ENCODE results near the gene GNAZ. TPM values are rescaled to one million over a fixed set of nuclear protein-coding genes. Genes with fewer than 3 reads are reported as not detected.

Gene GNAZ
- total and polyA plus RNA-seq, 2 of the 8 experiments (the other 6 are each of a cell fraction or from before 2014, with no cell fraction given): 6.6 to 9.6 TPM

DNA sequence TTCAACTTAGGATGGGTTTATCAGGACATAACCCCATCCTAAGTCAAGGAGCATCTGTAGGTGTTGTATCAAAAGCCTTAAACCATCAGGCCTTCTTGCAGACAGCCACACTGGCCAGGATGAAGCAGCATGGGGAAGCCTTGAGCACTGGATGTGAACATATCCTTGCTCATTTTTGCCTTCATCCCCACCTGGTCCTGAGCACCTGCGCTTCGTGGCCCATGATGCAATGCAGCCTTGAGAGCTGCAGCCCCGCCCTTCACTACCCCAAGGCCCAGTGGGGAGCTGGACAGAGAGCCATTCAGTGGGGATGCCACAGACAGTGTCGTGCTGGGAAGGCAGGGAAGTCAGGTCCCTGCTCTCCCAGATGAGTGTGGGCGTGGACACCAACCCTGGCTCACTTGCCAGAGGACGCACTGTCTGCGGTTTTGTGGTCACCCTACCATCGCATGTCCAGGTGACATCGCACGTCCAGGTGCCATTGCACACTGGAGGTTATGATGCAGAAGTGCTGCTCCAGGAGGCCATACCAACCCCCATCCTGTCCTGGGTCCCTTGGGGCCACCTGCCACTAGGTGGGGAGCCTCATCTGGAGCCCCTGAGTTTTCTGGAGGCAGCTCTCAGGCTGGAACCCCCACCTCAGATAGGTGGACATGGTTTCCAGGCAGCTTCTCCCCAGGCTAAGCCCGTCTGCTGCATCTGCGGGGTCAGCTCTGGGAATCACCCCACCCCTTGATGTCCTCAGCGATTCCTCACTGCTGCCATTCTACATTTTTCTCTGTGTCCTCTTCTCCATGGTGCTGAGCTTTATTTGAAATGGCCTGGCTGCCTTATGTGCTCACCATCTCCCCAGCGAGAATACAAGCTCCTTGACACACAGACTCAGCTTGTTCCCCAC, 14.4 kb downstream of the GNAZ start:
- H3K27me3 ChIP-seq (replicated peaks in 1 of 4; ENCODE audit: control insufficient read depth in 3 of 4, extremely low read depth in 1 of 4, insufficient read depth in 3 of 4, low read length in 3 of 4): no peaks in the 10 kb centered on the region; a peak in 3 of 7 replicates
- H3K4me1 ChIP-seq (replicated peaks in 1 of 4; ENCODE audit: control insufficient read depth in 3 of 4, insufficient read depth in 4 of 4, low read length in 3 of 4): peaks cover 2 to 11% (median 7%) of the 10 kb centered on the region in 4 experiments
- H3K4ac ChIP-seq (replicated peaks; ENCODE audit: insufficient read length, low read depth, low read length): no peak overlapping the region
- H3K9ac ChIP-seq (replicated peaks in 1 of 4; ENCODE audit: extremely low read depth in 1 of 4, low read depth in 3 of 4, low read length in 3 of 4): no peak overlapping the region
- H2BK120ac ChIP-seq (replicated peaks; ENCODE audit: low read depth, low read length): no peak overlapping the region
- no peak overlapping the region for H3K4me3 ChIP-seq (ENCODE audit: extremely low read depth in 1 of 4, insufficient read depth in 2 of 4, low read depth in 3 of 4, low read length in 4 of 4)
- H3K27ac ChIP-seq (ENCODE audit: low read depth, low read length): no peak overlapping the region
- 95% methylated on average over 13 of the region's 14 CpGs; no CpG with 5 or more reads in 1 of the 2 experiments for WGBS, 2 experiments (ENCODE audit: extremely low coverage in 1 of 2, insufficient coverage in 1 of 2, insufficient read length in 1 of 2, insufficient replicate concordance in 2 of 2, low coverage in 1 of 2, low lambda C conversion rate in 2 of 2, missing lambda C conversion rate in 1 of 2)
- H3K18ac ChIP-seq (ENCODE audit: extremely low read depth, low read length): no peak overlapping the region
- H3K23ac ChIP-seq (ENCODE audit: insufficient read length): no peak overlapping the region
- H3K36me3 ChIP-seq (ENCODE audit: control insufficient read depth in 2 of 4, insufficient read depth in 4 of 4, low read length in 3 of 4): no peaks in the 10 kb centered on the region
- H3K14ac ChIP-seq (ENCODE audit: insufficient read length): no peak overlapping the region
- no peak overlapping the region for H4K5ac ChIP-seq (ENCODE audit: insufficient read length, low read depth, low read length)
- no peak overlapping the region for H2BK5ac ChIP-seq (ENCODE audit: low read depth, low read length)
- H2AFZ ChIP-seq (ENCODE audit: low read length): no peak overlapping the region
- no peak overlapping the region for H2BK20ac ChIP-seq (ENCODE audit: low read length)
- H2BK15ac ChIP-seq (ENCODE audit: low read length): no peak overlapping the region
- peak overlapping the region; percentile 68; the same call in 1 of the 2 replicates for H2BK12ac ChIP-seq (ENCODE audit: low read depth, low read length)
- H4K8ac ChIP-seq (ENCODE audit: extremely low read depth, insufficient read depth, low read length): no peak overlapping the region; the same call in 1 of the 2 replicates
- DNase-seq (ENCODE audit: low read depth in 1 of 2, low spot score in 2 of 2): no peak
- H4K91ac ChIP-seq (replicated peaks; ENCODE audit: insufficient read length, low read length): no peak overlapping the region
- no peaks in the 10 kb centered on the region for H3K79me1 ChIP-seq (ENCODE audit: low read depth, low read length)
- no peaks in the 10 kb centered on the region; the same call in 1 of the 2 replicates for H3K23me2 ChIP-seq (ENCODE audit: low read depth, low read length)
- ChIA-PET POLR2A (ENCODE audit: partially characterized antibody) (no interaction called here), CTCF (ENCODE audit: partially characterized antibody) (interaction anchor here (1.0 to 1.4 kb wide), 5 partner anchors 10 to 125 kb away, joined by 3 to 4 read pairs (median 3); no protein-coding TSS in a partner anchor)
- no peak overlapping the region for H2AK5ac ChIP-seq (ENCODE audit: low read depth, low read length)
- H3K9me3 ChIP-seq (ENCODE audit: insufficient read depth in 2 of 2, low read depth in 1 of 2, low read length in 1 of 2): no peaks in the 10 kb centered on the region
- no peak overlapping the region for H3K56ac ChIP-seq (replicated peaks; ENCODE audit: insufficient read length, low read depth, low read length)
- peaks cover 2 to 8% of the 10 kb centered on the region in 2 experiments for H4K20me1 ChIP-seq (replicated peaks in 1 of 2; ENCODE audit: control insufficient read depth in 1 of 2, insufficient read depth in 2 of 2, low read length in 2 of 2)
- H3K79me2 ChIP-seq (ENCODE audit: control insufficient read depth in 1 of 2, insufficient read depth in 2 of 2, low read length in 2 of 2): no peaks in the 10 kb centered on the region
- FAIRE-seq: no peak
- H3K4me2 ChIP-seq (ENCODE audit: insufficient read depth in 1 of 2, low read depth in 2 of 2, low read length in 2 of 2): no peak overlapping the region
- TF ChIP-seq, protein P1, sequence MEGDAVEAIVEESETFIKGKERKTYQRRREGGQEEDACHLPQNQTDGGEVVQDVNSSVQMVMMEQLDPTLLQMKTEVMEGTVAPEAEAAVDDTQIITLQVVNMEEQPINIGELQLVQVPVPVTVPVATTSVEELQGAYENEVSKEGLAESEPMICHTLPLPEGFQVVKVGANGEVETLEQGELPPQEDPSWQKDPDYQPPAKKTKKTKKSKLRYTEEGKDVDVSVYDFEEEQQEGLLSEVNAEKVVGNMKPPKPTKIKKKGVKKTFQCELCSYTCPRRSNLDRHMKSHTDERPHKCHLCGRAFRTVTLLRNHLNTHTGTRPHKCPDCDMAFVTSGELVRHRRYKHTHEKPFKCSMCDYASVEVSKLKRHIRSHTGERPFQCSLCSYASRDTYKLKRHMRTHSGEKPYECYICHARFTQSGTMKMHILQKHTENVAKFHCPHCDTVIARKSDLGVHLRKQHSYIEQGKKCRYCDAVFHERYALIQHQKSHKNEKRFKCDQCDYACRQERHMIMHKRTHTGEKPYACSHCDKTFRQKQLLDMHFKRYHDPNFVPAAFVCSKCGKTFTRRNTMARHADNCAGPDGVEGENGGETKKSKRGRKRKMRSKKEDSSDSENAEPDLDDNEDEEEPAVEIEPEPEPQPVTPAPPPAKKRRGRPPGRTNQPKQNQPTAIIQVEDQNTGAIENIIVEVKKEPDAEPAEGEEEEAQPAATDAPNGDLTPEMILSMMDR (IDR thresholded peaks at IDR 0.05; ENCODE audit: control extremely low read depth in 1 of 3, insufficient read depth in 1 of 3, low read depth in 1 of 3, low read length in 3 of 3): no peak
- TF ChIP-seq CREB1 (IDR thresholded peaks at IDR 0.05) (no peak), BACH1 (IDR thresholded peaks at IDR 0.05; ENCODE audit: low read length) (no peak), HDAC6 (IDR thresholded peaks at IDR 0.05; ENCODE audit: low read depth, low read length) (no peak), TAF7 (optimal IDR thresholded peaks at IDR 0.05; ENCODE audit: borderline replicate concordance, low read depth, low read length) (no peak), SAP30 (IDR thresholded peaks at IDR 0.05; ENCODE audit: insufficient read depth, insufficient replicate concordance, low read length) (no peak), RAD21 (IDR thresholded peaks at IDR 0.05 in 1 of 2, conservative IDR thresholded peaks at IDR 0.05 in 1 of 2; ENCODE audit: low read depth in 2 of 2, low read length in 2 of 2) (no peak), PHF8 (conservative IDR thresholded peaks at IDR 0.05; ENCODE audit: low read depth, low read length) (no peak), TBP (IDR thresholded peaks at IDR 0.05; ENCODE audit: low read depth, low read length) (no peak)
